ENCODE measurements around the gene STX11.
"Not testable (repeated sequence)": the region's sequence is repeated elsewhere in the genome, so short reads cannot be mapped to it uniquely, and the experiment has no call there.

STX11 gene

DNA sequence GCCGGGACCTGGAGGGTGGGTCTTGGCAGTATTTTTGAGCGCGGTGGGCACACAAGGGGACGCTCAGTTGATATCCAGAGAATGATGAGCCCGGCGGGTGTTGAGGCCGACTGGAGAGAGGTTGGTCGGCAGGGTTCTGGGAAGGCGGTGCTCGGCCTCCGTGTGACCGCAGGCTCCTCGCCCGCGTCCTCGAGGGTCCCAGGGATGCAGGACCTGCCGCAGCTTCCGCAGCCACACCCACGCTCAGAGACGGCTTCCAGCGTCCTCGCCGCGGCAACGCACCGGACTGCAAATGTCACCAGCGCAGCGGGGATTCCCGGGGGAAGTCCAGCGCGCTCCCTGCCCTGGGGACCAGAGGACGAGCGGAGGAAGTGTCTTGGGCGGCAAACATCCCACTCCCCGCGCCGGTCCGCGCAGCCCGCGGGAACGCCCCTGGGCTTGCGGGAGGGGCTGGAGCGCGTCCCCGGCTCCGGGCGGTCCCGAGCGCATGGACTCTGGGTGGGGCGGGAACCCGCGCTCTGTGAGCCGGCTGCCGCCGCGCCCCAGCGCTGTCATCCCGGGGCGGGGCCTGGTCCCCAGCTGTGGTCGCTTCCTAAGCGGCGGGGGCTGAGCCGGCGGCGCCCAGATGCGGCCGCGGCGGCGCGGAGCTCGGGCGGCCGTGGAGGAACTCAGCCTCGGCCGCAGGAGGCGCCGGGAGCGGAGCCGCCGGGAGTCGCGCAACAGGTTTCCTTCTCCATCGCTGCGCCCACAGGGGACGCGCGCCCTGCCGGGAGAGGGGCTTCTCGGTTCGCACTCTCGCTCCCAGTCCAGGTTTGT lies at the start of gene STX11:
Gene STX11, plus strand, starts transcription at position 624 of the 816 bp plus-strand sequence. CDS start 36,111 bp downstream, outside the sequence.
- intact Hi-C loops (cut with DNase I) = no loop called here

DNA sequence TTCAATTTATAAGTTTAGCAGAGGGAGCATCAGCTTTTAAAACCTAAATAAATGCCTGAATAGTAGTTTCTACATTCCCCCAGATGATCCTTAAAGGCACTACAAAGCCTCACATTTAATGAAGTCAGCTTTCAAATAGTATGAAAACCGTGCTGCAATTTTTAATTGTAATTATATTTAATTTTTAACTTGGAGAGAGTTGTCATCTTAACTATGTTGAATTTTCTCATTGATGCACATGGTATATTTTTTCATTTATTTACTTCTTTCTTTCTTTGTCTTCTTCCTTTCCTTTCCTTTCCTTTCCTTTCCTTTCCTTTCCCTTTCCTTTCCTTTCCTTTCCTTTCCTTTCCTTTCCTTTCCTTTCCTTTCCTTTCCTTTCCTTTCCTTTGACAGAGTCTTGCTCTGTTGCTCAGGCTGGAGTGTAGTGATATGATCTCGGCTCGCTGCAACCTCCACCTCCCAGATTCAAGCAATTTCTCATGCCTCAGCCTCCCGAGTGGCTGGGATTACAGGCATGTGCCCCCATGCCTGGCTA lies 47.2 kb upstream of the STX11 start:
- no peak for DNase-seq
- intact Hi-C loops (cut with DNase I) = no loop called here

More for the DNA sequence above, at the start of gene STX11:
- peak in 9 of 10 donors; percentile 11 to 92 (median 33) for DNase-seq

- no peak for DNase-seq
- intact Hi-C loops (cut with DNase I) = no loop called here
Observed at GRCh38 chr6:144104488-144104887, 45.8 kb upstream of the STX11 start.

GRCh38 chr6:144104898-144105487 lies 45.3 kb upstream of the STX11 start:
- no peak for DNase-seq
- intact Hi-C loops (cut with DNase I) = loop anchor here (1.0 to 5.0 kb wide), 2 partner anchors 114 to 377 kb away; no protein-coding TSS in a partner anchor

DNA sequence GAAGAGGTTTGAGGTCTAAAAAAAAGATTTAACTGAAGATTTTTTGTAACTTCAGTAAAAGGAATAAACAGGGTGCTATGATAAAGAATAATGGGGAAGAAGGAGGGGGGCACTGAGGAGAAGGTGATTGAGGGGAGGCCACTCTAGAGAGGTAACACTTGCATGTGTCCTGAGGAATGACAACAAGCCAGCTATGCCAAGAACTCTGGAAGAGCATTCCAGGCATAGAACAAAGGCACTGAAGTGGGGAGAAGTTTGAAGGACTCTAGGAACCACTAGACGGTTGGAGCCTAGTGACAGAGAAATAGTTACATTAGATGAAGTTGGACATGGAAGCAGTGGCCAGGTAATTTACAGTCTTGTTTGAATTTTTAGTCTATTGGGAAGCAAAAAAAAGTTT lies 44.1 kb upstream of the STX11 start:
- no peak for DNase-seq
- intact Hi-C loops (cut with DNase I) = loop anchor here (5.0 kb wide), 1 partner anchor 376 kb away; no protein-coding TSS in a partner anchor

- intact Hi-C loops (cut with DNase I) = no loop called here
- DNase-seq = no peak
Observed at GRCh38 chr6:144110210-144110609, 40.1 kb upstream of the STX11 start.

DNA sequence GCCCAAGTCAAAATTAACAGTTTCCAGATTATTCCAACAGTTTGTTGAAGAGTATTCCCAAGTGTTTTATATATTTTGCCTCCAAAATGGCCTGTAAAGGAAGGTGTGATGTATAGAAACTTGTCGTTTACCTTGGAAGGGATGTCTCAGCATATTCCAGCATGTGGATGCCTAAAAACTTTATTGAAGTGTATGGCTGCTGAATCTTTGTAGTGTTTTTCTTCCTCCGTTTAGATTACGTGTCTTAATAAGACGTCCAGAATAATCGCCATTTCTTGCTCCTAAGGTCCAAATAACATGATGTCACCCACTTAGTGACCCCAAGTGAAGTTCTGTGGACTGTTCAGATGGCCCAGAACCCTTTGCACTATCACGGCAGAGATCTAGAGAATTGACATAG lies 37.0 kb upstream of the STX11 start:
- no peak for DNase-seq
- intact Hi-C loops (cut with DNase I) = no loop called here

GRCh38 chr6:144115219-144115618 lies 35.1 kb upstream of the STX11 start:
- no peak for DNase-seq
- intact Hi-C loops (cut with DNase I) = no loop called here

DNA sequence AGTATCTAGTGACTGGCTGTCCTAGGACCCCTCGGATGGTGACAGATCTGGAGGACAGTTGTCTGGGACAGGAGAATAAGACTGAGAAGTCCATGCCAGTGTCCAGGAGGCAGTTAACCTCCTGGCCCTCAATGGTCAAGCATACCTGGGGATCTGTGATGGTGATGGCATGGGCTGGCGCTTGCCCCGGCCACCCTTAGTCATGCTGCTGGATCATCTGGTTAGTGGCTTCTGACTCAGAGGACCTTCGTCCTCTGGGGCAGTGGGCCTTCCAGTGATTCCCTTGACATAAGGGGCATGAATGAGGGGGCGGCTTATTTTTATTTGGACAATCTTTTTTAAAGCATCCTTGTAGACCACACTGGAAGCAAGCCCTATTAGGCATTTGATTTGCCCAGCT lies 30.9 kb upstream of the STX11 start:
- intact Hi-C loops (cut with DNase I) = no loop called here
- DNase-seq = peak in 1 of 10 donors; percentile 29

DNA sequence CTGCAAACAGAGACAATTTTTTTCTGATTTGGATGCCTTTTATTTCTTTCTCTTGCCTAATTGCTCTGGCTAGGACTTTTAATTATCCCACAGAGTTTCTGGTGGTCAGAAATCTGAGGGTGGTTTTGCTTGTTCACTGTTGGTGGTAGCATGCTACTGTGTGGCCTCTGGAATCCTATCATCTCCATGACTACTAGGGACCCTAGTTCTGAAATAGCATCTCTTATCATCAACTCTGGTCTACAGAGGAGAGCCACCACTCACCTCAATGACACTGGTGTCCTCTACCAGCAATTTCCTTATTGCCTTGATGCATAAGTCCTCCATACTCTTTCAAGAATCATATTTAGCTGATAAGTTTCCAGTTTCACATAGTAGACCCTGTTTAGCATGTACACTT lies 27.5 kb upstream of the STX11 start:
- intact Hi-C loops (cut with DNase I) = no loop called here
- DNase-seq = no peak

GRCh38 chr6:144123421-144123820 lies 26.9 kb upstream of the STX11 start:
- intact Hi-C loops (cut with DNase I) = no loop called here
- DNase-seq = no peak

DNA sequence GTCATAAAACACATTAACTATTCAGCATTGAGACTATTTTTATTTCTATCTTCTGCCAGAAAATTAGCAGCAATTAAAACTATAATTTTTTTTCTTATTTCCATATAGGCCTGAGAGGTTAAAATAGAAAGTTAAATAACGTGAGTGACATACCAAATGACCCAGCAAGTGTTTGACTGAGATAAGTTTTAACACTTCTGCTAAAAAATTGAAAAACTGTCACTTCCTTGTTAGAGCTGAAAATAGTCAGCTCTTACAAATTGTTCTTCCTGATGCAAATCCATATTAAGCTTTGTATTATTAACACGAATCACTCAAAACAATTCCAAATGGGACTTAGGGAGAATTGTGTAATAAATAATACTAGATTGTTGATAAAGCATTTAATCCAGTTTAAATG lies 26.5 kb upstream of the STX11 start:
- DNase-seq = no peak
- intact Hi-C loops (cut with DNase I) = no loop called here

DNA sequence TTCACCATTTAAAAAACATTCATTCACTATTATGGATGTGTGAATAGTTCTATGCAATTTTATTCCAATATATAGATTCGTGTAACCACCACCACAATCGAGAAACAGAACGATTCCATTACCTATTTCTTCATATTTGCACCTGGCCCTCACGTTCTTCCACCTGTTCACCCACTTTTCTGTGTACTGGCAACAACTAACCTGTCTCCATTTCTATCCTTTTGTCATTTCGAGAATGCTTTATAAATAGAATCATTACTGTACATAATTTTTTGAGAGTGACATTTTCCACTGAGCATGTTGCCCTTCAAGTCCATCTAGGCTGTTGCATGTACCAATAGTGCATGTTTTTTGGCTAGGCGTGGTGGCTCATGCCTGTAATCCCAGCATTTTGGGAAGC lies 23.2 kb upstream of the STX11 start:
- no peak for DNase-seq
- intact Hi-C loops (cut with DNase I) = no loop called here

DNA sequence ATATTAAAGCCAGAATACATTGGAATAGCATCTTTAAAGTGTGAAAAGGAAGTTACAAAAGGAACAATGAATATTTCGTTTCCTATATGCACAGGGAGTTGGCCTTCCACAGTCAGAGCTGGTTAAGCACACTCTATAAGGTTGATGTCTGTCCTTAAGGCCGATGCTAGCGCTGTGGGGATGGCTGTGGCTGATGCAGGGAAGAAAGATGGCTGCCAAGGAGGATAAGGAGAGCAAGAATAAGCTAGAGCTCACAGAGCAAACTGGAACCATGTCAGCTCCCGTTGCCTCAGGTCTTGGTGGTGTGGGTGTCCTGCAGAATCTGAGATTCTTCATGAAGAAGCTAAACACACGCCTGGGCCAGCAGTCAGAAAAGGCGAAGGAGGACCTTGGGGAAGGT lies 20.8 kb upstream of the STX11 start:
- intact Hi-C loops (cut with DNase I) = no loop called here

GRCh38 chr6:144131248-144131709 lies 19.0 kb upstream of the STX11 start:
- intact Hi-C loops (cut with DNase I) = no loop called here
- no peak for DNase-seq

More for the DNA sequence above, 20.8 kb upstream of the STX11 start:
- DNase-seq = no peak

GRCh38 chr6:144132167-144132690 lies 18.1 kb upstream of the STX11 start:
- intact Hi-C loops (cut with DNase I); DNase-seq: not testable (repeated sequence)

DNA sequence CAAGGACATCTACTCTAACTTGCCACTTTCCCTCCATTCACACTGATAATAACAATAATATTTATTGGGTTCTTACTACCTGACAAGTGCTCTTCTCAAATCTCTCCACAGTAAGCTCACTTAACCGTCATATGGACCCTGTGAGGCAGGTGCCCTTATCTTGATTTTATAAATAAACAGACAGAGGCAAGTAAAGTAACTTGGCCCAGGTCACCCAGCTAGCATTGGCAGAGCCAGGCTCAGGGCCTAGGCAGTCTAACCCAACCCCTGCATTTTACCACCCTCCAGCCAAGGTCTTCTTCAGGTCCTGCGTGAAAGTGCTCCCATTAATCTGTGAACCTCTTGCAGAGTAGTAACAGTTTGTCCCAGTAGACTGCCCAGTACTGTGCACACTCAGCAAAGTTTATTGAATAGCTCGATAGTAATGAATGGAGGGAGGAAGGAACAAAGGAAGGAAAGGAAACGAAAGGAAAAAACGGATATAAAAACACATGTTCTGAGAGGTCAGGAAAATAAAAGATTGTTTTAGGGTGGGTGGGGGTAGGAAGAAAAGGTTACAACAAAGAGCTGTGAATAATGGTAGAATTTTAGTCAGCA lies 17.0 kb upstream of the STX11 start:
- intact Hi-C loops (cut with DNase I) = no loop called here
- no peak for DNase-seq

GRCh38 chr6:144134176-144134575 lies 16.1 kb upstream of the STX11 start:
- intact Hi-C loops (cut with DNase I) = no loop called here
- no peak for DNase-seq

GRCh38 chr6:144134737-144135136 lies 15.6 kb upstream of the STX11 start:
- intact Hi-C loops (cut with DNase I) = no loop called here

DNA sequence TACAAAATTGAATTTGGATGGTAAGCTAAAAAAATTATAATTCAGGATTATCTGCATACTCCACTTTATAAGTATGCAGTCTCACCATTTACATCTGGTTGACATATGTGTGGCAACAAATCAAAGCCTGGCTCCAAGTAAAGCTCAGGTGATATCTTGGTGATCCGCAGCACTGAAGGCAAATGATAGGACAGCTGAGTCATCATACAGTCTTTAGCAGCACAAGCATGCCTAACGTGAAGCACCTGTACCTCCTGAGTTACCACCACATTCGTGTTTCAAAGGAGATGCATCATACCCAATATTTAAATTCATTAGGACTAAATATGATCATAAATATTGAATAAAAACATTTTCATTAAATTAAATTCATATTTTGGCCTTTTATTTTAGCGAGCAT lies 11.8 kb upstream of the STX11 start:
- no peak for DNase-seq
- intact Hi-C loops (cut with DNase I) = no loop called here

More at GRCh38 chr6:144134737-144135136, 15.6 kb upstream of the STX11 start:
- no peak for DNase-seq

- intact Hi-C loops (cut with DNase I) = no loop called here
- DNase-seq = no peak
Observed at GRCh38 chr6:144139817-144140216, 10.5 kb upstream of the STX11 start.
